ENCODE data around the gene ARFRP1. TPM values are rescaled to one million over a fixed set of nuclear protein-coding genes. Genes with fewer than 3 reads are reported as not detected.

The ARFRP1 gene
- total RNA-seq, 1 experiment from 2014 or later = 15.1 TPM

DNA sequence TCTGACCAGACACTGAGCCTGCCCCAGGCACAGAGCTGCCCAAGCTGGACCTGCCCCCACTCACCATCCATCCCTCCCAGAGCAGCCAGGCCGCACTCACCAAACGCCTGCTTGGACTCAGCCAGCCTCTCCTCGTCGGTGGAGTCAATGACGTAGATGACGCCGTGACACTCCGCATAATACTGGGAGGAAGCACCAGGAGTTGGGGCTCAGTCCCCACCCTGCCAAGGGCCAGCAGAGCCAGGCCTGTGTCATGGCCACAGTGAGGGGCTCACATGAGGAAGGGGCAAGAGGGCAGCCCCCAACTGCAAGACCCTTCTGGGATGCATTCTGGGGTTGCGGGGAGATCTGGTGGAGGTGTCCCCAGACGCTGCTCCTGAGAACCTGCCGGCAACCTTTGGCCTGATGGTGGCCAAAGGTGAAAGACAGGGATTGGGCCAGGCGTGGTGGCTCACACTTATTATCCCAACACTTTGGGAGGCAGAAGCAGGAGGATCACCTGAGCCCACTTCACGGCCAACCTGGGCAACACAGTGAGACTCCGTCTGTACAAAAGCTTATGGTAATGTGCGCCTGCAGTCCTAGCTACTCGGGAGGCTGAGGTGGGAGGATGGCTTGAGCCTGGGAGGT is 5.6 kb downstream of the ARFRP1 start:
- Histone ChIP-seq H3K4me2 (ENCODE audit: low read depth, low read length, poor library complexity, severe bottlenecking) (no peak overlapping the region), H3K36me3 (ENCODE audit: insufficient read depth, low read length) (peaks cover 14% of the 10 kb centered on the region)

DNA sequence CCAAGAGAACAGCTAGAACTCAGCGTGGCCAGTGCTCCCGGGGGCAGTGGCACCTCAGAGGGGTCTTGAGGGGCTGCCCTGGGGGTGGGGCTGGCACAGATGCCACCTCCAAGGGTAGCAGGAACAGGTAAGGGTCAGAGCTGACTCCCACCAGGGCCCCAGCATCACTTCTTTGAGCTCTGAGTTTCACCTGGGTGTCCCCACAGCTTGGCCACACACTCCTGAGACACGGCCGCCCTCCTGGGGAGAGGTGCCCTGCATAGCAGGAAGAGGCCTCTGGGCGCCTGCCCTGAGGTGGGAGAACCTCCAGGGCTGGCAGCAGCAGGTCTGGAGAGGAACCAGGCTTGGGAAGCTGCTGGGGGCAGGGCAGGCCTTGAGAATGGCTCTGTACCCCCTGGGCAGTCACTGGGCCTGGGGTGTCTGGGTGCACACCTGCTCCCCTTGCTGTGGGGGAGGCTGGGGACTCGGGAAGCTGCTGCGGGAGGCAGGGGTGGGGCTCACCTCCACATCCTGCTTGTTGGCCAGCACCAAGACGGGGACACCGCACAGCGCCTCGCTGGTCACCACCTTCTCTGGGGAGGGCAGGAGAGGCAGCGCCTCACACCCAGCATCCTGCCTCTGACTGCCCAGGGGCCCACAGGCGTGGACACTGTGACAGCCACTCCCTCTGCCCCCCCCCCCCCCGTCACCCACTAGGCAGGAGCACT is 6.3 kb downstream of the ARFRP1 start:
- peaks cover 11% of the 10 kb centered on the region for H3K79me2 ChIP-seq (ENCODE audit: low read length)
- no peak for DNase-seq
- H3K4me2 ChIP-seq (ENCODE audit: low read depth, low read length, poor library complexity, severe bottlenecking) = no peak overlapping the region
- H3K27ac ChIP-seq (ENCODE audit: low read length) = no peak overlapping the region
- H3K4me3 ChIP-seq (ENCODE audit: low read length) = no peak overlapping the region
- H4K20me1 ChIP-seq (ENCODE audit: insufficient read depth, low read depth, low read length) = peaks cover 2% of the 10 kb centered on the region; the same call in 1 of the 2 replicates
- H3K36me3 ChIP-seq (ENCODE audit: insufficient read depth, low read length) = peaks cover 14% of the 10 kb centered on the region
- no peaks in the 10 kb centered on the region for H3K9me2 ChIP-seq (replicated peaks; ENCODE audit: insufficient read depth, low read length)
- H2AFZ ChIP-seq (ENCODE audit: low read length) = no peak overlapping the region
- H3K27me3 ChIP-seq (ENCODE audit: low read length) = no peaks in the 10 kb centered on the region
- no peaks in the 10 kb centered on the region for H3K9me3 ChIP-seq (ENCODE audit: low read length)
- H3K9ac ChIP-seq (ENCODE audit: low read length) = no peak overlapping the region
- H3K4me1 ChIP-seq (ENCODE audit: low read length) = peaks cover 14% of the 10 kb centered on the region

More for the DNA sequence above, 5.6 kb downstream of the ARFRP1 start:
- Histone ChIP-seq H3K9me2 (replicated peaks; ENCODE audit: insufficient read depth, low read length) (no peaks in the 10 kb centered on the region), H3K4me3 (ENCODE audit: low read length) (no peak overlapping the region), H4K20me1 (ENCODE audit: insufficient read depth, low read depth, low read length) (peaks cover 8% of the 10 kb centered on the region; the same call in 1 of the 2 replicates), H3K9me3 (ENCODE audit: low read length) (no peaks in the 10 kb centered on the region), H3K9ac (ENCODE audit: low read length) (no peak overlapping the region), H3K79me2 (ENCODE audit: low read length) (peaks cover 17% of the 10 kb centered on the region), H3K4me1 (ENCODE audit: low read length) (peaks cover 17% of the 10 kb centered on the region), H3K27me3 (ENCODE audit: low read length) (no peaks in the 10 kb centered on the region), H2AFZ (ENCODE audit: low read length) (no peak overlapping the region), H3K27ac (ENCODE audit: low read length) (no peak overlapping the region)
- DNase-seq = no peak

DNA sequence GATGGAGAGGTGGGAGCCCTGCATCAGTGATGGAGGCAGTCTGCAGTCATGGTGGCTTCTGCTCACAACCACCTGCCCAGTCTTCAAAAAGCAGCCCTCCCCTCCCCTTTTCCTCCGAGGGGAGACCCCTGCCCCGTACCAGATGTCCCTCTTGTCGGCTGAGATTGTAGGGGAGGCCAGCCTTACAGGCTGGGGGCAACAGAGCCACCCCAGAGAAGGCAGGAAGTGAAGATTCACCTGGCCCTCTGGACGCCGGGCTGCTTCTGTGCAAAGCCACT is 6.8 kb downstream of the ARFRP1 start:
- no peak overlapping the region for H3K27ac ChIP-seq (ENCODE audit: low read length)
- no peaks in the 10 kb centered on the region for H3K9me3 ChIP-seq (ENCODE audit: low read length)
- no peak overlapping the region for H2AFZ ChIP-seq (ENCODE audit: low read length)
- H3K4me3 ChIP-seq (ENCODE audit: low read length) = no peak overlapping the region
- H3K9ac ChIP-seq (ENCODE audit: low read length) = no peak overlapping the region
- peaks cover 13% of the 10 kb centered on the region for H3K36me3 ChIP-seq (ENCODE audit: insufficient read depth, low read length)
- H4K20me1 ChIP-seq (ENCODE audit: insufficient read depth, low read depth, low read length) = no peaks in the 10 kb centered on the region; the same call in 1 of the 2 replicates
- no peaks in the 10 kb centered on the region for H3K27me3 ChIP-seq (ENCODE audit: low read length)
- no peaks in the 10 kb centered on the region for H3K9me2 ChIP-seq (replicated peaks; ENCODE audit: insufficient read depth, low read length)
- H3K4me2 ChIP-seq (ENCODE audit: low read depth, low read length, poor library complexity, severe bottlenecking) = no peak overlapping the region
- H3K4me1 ChIP-seq (ENCODE audit: low read length) = peaks cover 9% of the 10 kb centered on the region
- no peak for DNase-seq
- peaks cover 6% of the 10 kb centered on the region for H3K79me2 ChIP-seq (ENCODE audit: low read length)

DNA sequence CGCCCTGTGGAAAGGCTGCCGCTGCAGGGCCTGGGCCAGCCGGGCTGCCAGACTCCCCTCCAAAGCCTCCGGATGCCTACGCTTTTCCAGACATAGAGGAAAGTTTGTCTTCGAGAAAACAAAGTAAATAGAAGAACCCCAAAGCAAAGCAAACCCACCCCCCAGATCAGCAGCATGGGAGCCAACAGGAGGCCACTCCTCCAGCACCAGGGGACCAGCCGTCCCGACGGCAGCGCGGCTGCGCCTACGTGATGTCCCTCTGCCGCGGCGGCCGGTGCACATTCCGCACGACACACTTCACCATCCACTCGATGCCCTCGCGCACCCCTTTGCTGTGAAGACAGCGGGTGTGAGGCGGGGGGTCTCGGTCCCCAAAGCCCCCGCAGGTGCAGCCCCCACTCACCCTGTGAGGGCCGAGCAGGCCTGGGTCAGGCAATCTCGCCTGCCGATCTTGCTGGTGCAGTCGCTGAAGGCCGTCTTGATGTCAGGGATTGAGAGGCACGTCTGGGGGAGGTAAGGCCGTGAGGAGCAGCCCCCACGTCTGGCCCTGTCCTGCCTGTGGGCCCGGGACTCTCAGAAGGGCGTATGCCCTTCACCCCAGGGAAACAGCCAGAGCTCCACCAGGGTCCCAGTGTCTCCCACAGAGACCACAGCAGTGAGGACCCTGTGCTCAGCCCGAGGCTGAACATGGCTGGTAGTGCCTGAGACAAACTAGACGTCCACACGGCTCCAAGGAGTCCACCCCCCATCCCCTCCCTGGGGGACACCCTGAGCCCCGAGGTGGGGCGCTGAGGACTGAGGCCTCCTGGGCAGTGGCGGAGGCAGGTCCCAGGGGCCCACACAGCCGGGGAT is 7.4 kb downstream of the ARFRP1 start:
- Histone ChIP-seq H3K4me1 (ENCODE audit: low read length) (peaks cover 7% of the 10 kb centered on the region), H4K20me1 (ENCODE audit: insufficient read depth, low read depth, low read length) (no peaks in the 10 kb centered on the region), H3K4me3 (ENCODE audit: low read length) (no peak overlapping the region), H3K36me3 (ENCODE audit: insufficient read depth, low read length) (peaks cover 8% of the 10 kb centered on the region), H3K27ac (ENCODE audit: low read length) (no peak overlapping the region), H3K9me2 (replicated peaks; ENCODE audit: insufficient read depth, low read length) (no peaks in the 10 kb centered on the region), H3K9ac (ENCODE audit: low read length) (no peak overlapping the region), H2AFZ (ENCODE audit: low read length) (no peak overlapping the region), H3K27me3 (ENCODE audit: low read length) (no peaks in the 10 kb centered on the region), H3K79me2 (ENCODE audit: low read length) (peaks cover under 1% of the 10 kb centered on the region; the same call in 1 of the 2 replicates), H3K4me2 (ENCODE audit: low read depth, low read length, poor library complexity, severe bottlenecking) (no peak overlapping the region), H3K9me3 (ENCODE audit: low read length) (no peaks in the 10 kb centered on the region)
- DNase-seq = no peak

DNA sequence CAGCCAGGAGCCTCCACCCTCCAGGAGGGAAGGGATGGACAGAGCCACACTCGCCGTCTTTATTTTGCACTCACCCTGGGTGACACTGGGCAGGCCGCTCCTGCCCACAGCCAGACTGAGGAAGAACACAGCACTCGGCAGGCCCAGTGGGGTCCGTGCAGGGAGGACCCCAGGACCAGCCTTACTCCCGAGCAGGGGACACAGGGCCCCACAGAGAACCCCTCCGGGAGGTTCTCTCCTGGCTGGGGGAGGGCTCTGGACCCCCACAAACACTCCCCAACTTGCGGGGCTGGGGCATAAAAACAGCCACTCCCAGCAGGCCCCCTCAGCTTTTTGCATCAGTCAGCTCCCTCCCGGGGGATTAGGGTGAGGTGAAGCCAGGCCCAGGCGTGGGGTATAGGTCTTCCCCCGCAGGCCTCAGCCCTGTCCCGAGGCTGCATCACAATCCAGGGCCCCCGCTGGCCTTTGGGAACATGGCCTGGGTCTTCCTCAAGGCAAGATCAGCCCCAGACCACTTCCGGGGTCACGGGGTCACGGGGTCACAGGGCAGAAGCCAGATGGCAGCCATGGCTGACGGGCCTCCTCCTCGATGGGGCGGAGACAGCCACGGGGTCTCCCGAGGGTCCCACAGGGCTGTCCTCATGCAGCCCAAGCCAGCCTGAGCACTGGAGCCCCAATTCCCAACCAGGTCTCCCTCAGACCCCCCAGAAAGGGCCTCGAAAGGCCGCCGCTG is 8.1 kb downstream of the ARFRP1 start:
- no peaks in the 10 kb centered on the region for H4K20me1 ChIP-seq (ENCODE audit: insufficient read depth, low read depth, low read length)
- DNase-seq = peak; percentile 52
- H3K27ac ChIP-seq (ENCODE audit: low read length) = no peak overlapping the region
- peaks cover 7% of the 10 kb centered on the region for H3K4me1 ChIP-seq (ENCODE audit: low read length)
- H3K4me2 ChIP-seq (ENCODE audit: low read depth, low read length, poor library complexity, severe bottlenecking) = no peak overlapping the region
- no peaks in the 10 kb centered on the region for H3K9me3 ChIP-seq (ENCODE audit: low read length)
- no peaks in the 10 kb centered on the region for H3K79me2 ChIP-seq (ENCODE audit: low read length)
- peaks cover 5% of the 10 kb centered on the region; the same call in 1 of the 2 replicates for H3K36me3 ChIP-seq (ENCODE audit: insufficient read depth, low read length)
- H3K9ac ChIP-seq (ENCODE audit: low read length) = no peak overlapping the region
- H3K27me3 ChIP-seq (ENCODE audit: low read length) = no peaks in the 10 kb centered on the region
- no peak overlapping the region for H2AFZ ChIP-seq (ENCODE audit: low read length)
- H3K9me2 ChIP-seq (replicated peaks; ENCODE audit: insufficient read depth, low read length) = no peaks in the 10 kb centered on the region
- H3K4me3 ChIP-seq (ENCODE audit: low read length) = no peak overlapping the region

DNA sequence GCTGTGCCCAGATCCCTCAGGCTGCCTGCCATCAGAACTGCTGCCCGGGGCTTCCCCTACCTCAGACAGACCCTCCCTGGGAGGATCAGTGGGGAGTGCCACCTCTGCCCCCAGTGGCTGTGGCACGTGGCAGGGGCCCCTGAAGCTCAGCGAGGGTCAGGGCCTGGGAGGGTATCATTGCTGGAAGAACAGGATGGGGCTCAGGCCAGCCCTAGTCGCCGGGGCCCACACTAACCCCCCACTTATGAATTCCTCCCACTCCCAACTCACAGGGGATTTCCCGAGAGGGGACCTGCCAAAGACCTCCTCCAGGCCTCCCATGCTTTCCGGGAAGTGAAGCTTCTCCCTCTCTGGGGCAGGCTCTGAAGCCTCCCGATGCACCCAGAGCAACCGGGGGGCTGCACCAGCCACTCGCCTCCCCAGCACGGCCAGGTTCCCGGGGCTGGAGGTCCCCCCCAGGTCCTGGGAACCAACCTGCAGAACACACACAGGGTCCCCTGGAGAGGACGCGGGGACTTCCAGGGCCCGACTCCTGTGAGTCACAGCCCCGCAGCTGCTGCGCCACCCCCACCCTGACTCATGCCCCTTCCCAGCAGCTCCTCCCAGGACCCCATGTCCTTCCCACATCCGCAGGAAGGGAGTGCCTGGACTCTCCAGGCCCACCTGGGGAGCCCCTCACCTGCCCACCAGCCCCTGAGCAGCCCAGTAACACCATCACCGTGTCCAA is 8.9 kb downstream of the ARFRP1 start:
- peaks cover 7% of the 10 kb centered on the region for H3K4me1 ChIP-seq (ENCODE audit: low read length)

DNA sequence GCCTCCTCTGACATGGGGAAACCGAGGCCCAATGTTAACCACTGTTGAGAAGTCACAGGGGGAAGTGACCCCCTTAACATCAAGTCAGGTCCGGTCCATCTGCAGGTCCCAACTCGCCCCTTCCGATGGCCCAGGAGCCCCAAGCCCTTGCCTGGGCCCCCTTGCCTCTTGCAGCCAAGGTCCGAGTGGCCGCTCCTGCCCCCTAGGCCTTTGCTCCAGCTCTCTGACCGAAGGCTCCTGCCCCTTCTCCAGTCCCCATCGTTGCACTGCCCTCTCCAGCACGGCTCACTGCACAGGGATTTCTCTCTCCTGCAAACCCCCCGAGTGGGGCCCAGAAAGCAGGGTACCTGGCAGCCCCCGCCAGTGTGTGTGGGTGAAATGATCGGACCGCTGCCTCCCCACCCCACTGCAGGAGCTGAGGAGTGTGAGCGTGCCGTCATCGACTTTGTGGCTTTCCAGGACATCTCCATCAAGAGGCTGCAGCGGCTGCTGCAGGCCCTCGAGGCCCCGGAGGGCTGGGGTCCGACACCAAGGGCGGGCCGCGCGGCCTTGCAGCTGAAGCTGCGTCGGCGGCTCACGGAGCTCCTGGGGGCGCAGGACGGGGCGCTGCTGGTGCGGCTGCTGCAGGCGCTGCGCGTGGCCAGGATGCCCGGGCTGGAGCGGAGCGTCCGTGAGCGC is 9.8 kb downstream of the ARFRP1 start:
- Histone ChIP-seq H3K27ac (ENCODE audit: low read length) (no peak overlapping the region), H4K20me1 (ENCODE audit: insufficient read depth, low read depth, low read length) (no peaks in the 10 kb centered on the region), H3K4me3 (ENCODE audit: low read length) (no peak overlapping the region), H2AFZ (ENCODE audit: low read length) (no peak overlapping the region), H3K36me3 (ENCODE audit: insufficient read depth, low read length) (peaks cover 9% of the 10 kb centered on the region; the same call in 1 of the 2 replicates), H3K9ac (ENCODE audit: low read length) (no peak overlapping the region), H3K9me2 (replicated peaks; ENCODE audit: insufficient read depth, low read length) (no peaks in the 10 kb centered on the region), H3K79me2 (ENCODE audit: low read length) (no peaks in the 10 kb centered on the region), H3K9me3 (ENCODE audit: low read length) (no peaks in the 10 kb centered on the region), H3K4me1 (ENCODE audit: low read length) (peaks cover 7% of the 10 kb centered on the region), H3K4me2 (ENCODE audit: low read depth, low read length, poor library complexity, severe bottlenecking) (no peak overlapping the region), H3K27me3 (ENCODE audit: low read length) (no peaks in the 10 kb centered on the region)
- DNase-seq = no peak

More for the DNA sequence above, 8.9 kb downstream of the ARFRP1 start:
- no peak overlapping the region for H2AFZ ChIP-seq (ENCODE audit: low read length)
- H3K79me2 ChIP-seq (ENCODE audit: low read length) = no peaks in the 10 kb centered on the region
- DNase-seq = no peak
- H3K4me2 ChIP-seq (ENCODE audit: low read depth, low read length, poor library complexity, severe bottlenecking) = no peak overlapping the region
- H3K9me2 ChIP-seq (replicated peaks; ENCODE audit: insufficient read depth, low read length) = no peaks in the 10 kb centered on the region
- H3K4me3 ChIP-seq (ENCODE audit: low read length) = no peak overlapping the region
- H3K27ac ChIP-seq (ENCODE audit: low read length) = no peak overlapping the region
- no peaks in the 10 kb centered on the region for H3K9me3 ChIP-seq (ENCODE audit: low read length)
- H3K9ac ChIP-seq (ENCODE audit: low read length) = no peak overlapping the region
- H3K27me3 ChIP-seq (ENCODE audit: low read length) = no peaks in the 10 kb centered on the region
- H4K20me1 ChIP-seq (ENCODE audit: insufficient read depth, low read depth, low read length) = no peaks in the 10 kb centered on the region
- H3K36me3 ChIP-seq (ENCODE audit: insufficient read depth, low read length) = peaks cover 9% of the 10 kb centered on the region; the same call in 1 of the 2 replicates

Data from Karpas-422 (cell line).